GM20431 (cell line): ENCODE measurements around the gene CIITA.
"Not testable (repeated sequence)": the region's sequence is repeated elsewhere in the genome, so short reads cannot be mapped to it uniquely, and the experiment has no call there.

Source experiments
- in situ Hi-C: fragments of 300-500 bp; cut with MseI, MboI; formaldehyde crosslinking; loops from one replicate; pipeline ENCODE4 v1.15.0; 2020; ENCODE audit warnings: low sequenced_read_pairs; ENCODE audit not compliant: unreplicated experiment

CIITA gene, protein sequence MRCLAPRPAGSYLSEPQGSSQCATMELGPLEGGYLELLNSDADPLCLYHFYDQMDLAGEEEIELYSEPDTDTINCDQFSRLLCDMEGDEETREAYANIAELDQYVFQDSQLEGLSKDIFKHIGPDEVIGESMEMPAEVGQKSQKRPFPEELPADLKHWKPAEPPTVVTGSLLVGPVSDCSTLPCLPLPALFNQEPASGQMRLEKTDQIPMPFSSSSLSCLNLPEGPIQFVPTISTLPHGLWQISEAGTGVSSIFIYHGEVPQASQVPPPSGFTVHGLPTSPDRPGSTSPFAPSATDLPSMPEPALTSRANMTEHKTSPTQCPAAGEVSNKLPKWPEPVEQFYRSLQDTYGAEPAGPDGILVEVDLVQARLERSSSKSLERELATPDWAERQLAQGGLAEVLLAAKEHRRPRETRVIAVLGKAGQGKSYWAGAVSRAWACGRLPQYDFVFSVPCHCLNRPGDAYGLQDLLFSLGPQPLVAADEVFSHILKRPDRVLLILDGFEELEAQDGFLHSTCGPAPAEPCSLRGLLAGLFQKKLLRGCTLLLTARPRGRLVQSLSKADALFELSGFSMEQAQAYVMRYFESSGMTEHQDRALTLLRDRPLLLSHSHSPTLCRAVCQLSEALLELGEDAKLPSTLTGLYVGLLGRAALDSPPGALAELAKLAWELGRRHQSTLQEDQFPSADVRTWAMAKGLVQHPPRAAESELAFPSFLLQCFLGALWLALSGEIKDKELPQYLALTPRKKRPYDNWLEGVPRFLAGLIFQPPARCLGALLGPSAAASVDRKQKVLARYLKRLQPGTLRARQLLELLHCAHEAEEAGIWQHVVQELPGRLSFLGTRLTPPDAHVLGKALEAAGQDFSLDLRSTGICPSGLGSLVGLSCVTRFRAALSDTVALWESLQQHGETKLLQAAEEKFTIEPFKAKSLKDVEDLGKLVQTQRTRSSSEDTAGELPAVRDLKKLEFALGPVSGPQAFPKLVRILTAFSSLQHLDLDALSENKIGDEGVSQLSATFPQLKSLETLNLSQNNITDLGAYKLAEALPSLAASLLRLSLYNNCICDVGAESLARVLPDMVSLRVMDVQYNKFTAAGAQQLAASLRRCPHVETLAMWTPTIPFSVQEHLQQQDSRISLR

DNA sequence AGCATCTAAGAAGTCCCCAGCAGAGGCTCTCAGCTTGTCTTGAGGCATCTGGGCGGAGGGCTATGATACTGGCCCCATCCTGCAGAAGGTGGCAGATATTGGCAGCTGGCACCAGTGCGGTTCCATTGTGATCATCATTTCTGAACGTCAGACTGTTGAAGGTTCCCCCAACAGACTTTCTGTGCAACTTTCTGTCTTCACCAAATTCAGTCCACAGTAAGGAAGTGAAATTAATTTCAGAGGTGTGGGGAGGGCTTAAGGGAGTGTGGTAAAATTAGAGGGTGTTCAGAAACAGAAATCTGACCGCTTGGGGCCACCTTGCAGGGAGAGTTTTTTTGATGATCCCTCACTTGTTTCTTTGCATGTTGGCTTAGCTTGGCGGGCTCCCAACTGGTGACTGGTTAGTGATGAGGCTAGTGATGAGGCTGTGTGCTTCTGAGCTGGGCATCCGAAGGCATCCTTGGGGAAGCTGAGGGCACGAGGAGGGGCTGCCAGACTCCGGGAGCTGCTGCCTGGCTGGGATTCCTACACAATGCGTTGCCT, at the start of gene CIITA:
CIITA (plus strand) TSS at position 404 of the 543 bp plus-strand sequence; CDS start at position 533, 129 bp downstream.
- in situ Hi-C loops = no loop called here

DNA sequence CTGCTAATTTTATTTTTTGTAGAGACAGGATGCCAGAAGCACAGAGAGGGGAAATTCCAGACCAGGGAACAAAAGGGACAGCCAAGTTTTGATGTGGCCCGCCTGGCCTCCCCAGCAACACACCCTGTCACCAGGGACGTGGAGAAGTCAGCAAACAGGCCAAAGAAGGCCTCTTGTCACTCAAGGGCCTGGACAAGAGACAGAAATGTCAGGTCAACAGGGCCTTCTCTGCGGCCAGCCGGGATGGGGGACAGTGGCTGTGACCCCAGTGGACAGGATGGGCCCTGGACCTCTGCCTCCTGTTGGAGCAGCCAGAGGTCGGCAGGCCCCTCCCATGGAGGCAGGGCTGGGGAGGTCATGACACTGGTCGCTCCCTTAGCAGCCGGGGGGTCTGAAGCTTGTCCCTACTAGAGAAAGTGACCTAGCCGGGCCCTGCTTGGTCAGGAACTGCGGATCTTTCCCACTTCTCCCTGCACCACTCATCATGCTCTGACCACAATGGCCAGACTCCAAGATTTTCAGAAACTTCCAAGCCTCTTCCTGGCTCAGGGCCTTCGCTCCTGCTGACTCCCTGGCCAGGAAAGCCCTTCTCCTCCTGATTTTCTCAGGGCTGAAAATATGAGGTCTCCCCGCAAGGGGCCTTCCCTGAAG, 49.2 kb upstream of the CIITA start:
- in situ Hi-C loops = no loop called here

DNA sequence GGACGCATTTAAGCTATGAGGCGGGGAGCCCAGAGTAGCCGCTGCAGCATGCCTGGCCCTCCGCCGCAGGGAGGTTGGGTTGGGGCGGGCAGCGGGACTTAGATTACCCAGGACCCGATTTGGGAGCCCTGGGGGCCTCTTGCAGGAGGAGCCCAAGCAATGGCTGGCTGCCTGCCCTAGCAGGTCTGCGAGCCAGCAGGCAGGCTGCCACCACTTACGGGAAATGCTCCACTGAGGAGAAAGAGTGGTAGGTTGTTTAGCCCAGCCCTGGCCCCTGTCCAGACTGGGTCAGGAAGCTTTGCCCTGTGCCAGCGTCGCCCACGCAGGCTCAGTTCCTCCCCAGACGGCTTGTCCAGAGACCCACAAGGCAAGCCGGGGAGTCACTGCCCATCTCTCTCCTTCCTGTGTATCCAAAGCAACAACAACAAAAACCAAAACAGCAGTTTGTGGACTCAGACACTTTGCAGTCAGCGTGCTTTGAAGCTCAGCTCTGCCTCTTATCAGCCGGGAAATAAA, 48.1 kb upstream of the CIITA start:
- in situ Hi-C loops = no loop called here

DNA sequence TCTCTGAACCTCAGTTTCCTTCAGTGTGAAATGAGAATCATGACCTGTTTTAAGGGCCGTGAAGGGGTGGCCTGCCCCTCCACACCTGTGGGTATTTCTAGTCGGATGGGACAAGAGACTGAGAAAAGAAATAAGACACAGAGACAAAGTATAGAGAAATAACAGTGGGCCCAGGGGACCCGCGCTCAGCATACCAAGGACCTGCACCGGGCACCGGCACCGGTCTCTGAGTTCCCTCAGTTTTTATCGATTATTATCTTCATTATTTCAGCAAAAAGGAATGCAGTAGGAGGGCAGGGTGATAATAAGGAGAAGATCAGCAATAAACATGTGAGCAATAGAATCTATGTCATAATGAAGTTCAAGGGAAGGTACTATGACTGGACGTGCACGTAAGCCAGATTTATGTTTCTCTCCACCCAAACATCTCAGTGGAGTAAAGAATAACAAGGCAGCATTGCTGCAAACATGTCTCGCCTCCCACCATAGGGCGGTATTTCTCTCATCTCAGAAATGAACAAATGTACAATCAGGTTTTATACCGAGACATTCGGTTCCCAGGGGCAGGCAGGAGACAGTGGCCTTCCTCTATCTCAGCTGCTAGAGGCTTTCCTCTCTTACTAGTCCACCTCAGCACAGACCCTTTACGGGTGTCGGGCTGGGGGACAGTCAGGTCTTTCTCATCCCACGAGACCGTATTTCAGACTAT, 47.5 kb upstream of the CIITA start:
- in situ Hi-C loops = not testable (repeated sequence)

DNA sequence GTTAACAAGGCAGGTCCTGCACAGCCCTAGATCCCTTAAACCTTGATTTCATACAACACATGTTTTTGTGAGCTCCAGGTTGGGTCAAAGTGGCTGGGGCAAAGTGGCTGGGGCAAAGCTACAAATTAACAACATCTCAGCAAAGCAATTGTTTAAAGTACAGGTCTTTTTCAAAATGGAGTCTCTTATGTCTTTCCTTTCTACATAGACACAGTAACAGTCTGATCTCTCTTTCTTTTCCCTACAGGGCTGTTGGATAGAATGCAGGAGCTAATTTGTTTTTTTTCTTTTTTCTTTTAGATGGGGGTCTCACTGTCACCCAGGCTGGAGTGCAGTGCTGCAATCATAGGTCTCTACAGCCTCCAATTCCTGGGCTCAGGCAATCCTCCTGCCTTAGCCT, 46.8 kb upstream of the CIITA start:
- in situ Hi-C loops = not testable (repeated sequence)

DNA sequence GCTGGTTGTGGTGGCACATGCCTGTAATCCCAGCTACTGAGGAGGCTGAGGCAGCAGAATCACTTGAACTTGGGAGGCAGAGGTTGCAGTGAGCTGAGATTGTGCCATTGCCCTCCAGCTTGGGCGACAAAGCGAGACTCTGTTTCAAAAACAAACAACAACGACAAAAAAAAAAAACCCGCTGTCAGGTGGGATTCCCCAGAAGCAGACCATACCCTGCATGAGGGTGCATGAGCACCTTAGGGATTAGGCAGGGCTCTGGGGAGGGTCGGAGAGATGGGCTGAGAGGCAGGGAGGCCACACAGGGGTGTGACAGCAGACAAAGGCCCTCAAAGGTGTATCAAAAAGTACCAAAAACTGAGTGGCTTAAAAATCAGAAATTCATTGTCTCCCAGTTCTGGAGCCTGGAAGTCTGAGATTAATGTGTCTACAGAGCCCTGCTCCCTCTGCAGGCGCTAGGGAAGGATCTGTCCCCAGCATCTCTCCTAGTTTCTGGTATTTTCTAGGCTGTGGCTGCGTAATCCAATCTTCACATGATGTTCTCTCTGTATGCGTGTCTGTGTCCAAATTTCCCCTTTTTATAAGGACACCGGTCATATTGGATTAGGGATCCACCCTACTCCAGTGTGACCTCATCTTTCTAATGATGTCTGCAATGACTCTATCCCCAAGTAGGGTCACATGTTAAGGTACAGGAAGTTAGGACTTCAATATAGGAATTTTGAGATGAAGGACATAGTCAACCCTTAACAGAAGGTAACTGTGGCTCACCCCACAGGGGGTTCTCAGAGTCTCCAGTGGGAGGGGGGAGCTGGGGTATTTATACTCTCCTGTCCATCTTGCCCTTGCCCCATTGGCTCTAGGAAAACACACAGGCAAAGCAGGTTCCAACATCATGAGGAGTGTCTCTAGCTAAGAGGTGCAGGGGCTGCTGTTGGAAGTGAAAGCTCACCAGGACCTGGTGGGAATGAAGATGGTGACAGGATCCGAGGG, 44.8 kb upstream of the CIITA start:
- in situ Hi-C loops = no loop called here

DNA sequence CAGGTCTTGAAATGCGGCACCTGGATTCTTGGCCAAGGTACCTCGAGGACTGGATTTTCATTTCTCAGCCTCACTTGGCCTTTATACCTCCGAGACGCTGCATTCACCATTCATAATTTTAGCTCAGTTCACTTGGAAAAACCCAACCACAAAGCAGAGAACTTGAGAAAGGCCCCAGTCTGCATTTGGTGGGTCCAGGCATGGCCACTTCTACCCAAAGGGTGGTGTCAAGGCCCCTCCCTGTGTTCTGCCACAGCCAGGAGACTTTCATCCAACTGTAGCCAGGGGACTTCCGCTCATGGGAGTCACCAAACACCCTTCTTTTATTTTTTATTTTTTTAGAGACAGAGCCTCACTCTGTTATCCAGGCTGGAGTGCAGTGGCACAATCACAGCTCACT, 43.7 kb upstream of the CIITA start:
- in situ Hi-C loops = no loop called here

DNA sequence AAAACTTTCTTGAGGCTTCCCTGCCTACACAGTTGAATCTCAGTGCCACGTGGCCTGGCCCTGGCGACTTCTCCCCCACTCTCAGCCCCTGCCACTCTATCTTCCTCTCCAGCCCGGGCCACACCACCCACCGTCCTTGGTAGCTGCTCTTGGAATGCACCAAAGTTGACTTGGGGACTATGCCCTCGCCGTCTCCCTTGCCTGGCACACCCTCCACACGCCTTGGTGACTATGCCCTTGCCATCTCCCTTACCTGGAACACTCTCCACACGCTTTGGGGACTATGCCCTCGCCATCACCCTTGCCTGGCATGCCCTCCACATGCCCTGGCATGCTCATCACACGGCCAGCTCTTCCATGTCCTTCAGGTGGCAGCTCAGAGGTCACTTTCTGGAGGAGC, 42.9 kb upstream of the CIITA start:
- in situ Hi-C loops = no loop called here

DNA sequence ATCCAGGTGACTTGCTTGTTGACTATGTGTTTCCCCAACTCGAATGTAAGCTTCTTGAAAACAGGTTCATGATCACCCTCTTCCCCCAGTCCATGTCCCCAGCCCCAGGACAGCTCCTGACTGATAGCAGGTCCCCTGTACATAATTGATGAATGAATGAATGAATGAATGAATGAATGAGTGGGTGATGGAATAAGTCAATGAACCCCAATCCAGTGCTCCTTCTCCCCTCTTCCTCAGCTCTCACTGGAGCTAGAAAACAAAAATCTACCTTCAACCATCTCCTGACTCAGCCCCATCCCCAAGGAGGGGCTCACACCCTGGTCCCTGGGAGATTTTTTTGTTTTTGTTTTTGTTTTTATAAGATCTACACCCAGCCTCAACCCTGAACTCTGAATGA, 42.2 kb upstream of the CIITA start:
- in situ Hi-C loops = no loop called here

DNA sequence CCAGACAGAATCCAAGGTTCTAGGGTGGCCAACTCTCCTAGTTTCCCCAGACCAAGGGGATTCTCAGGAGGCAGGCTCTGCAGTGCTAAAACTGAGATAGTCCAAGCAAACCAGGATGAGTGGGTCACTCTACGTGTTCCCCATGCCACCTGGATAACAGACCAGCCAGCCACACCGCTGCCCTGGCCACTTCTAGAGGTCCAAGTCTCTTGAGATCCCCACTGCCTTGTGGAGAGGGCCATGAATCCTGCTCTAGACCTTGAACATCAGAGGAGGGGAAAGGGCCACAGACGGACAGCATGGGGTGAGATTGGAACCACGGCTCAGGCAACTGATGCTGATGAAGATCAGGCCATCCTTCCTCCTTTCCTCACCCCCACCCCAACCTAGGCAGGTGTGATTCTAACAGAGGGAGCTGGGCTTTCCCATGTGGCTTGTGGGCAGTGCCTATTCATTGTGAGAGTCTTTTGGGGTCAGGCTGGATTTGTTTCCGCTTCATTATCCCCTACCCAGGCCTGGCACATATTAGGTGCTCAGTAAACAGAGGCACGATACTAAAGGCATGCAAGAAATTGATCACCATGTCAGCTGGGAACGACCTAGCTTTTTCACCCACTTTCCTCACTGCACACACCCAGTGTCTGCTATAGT, 41.6 kb upstream of the CIITA start:
- in situ Hi-C loops = no loop called here

DNA sequence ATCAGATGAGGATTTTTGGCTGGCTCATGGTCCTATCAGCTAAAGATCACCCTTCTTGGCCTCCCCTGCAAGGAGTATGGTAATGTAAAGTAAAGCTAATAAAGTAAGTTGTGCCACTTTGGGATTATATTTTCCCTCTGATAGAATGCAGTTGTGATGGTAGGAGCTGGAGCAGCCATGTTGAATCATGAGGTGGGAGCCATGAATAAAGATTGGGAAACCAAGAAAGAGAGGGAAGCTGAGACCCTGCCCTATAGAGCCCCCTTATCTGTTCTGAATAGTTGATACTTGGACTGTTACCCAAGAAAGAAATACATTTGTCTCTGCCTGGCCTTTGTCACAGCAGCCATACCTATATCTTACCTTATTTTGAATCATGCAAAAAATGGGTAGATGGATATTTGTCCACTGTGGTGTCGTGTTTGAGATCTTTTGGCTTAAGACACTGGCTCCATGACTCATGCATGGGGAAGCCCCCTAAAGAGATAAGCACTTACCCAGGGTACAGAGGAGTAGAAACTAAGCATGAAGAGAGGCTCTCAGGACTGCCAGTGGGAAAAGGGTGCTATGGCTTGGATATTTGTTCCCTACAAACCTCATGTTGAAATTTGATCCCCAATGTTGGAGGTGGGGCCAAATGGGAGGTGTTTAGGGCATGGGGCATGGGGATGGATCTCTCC, 40.7 kb upstream of the CIITA start:
- in situ Hi-C loops = no loop called here

DNA sequence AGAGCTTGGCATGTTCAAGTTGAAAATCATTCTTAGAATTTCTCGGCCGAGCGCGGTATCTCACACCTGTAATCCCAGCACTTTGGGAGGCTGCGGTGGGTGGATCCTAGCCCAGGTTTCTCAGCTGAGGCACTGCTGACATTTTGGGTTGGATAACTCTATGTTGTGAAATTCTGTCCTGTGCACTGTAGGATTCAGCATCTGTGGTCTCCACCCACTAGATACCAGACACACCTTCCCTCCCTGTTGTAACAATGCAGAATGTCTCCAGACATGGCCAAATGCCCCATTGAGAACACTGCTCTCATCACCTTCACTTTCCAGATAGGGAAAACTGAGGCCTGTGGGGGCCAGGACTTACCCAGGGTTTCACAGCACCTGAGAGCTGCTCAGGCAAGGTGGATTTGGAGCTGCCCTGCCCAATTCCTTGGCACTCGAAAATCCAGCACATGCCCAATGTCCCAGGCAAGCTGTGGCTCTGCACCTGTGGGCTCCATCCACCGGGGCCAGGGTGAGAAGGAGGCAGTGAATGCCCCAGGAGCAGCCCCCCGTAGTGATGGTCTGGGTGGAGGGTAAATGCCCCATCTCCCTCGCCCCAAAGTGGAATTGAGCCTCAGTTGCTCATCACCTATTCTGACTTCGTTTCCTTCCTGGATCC, 38.3 kb upstream of the CIITA start:
- in situ Hi-C loops = no loop called here

DNA sequence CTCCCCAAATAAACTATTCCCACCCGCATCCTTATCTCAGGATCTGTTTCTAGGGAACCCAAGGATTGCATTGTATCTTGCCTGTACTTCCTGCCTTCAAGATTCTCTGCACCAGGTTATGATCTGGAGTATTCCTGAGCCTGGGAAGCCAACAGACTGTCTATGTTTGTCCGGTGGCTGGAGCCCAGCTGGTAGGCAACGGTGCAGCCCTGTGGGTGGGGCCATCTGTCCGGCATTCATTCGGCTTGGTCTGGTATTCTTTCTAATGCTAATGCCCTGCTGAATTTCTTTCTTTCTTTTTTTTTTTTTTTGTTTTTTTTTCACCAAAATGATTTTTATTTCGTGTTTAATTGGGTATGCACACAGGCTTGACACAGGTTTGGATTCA, 37.7 kb upstream of the CIITA start:
- in situ Hi-C loops = no loop called here

DNA sequence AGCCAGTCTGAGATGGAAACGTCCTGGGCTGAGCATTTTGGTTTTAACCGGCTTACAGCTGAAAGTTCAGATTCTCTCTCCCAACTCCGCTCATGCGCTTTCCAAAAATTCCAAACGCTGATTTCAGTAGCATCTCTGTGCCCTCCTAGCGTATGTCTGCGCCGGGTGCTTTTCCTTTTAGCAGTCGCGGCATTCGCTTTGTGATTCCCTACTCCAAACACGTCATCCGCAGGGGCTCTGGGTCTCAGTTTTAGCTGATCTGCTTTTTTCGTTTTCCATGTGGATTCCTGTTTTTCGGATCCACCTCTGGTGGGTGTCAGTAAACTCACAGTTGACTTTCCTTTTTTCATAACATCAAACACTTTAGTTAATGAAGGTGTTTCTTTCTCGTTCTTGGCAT, 36.3 kb upstream of the CIITA start:
- in situ Hi-C loops = no loop called here

DNA sequence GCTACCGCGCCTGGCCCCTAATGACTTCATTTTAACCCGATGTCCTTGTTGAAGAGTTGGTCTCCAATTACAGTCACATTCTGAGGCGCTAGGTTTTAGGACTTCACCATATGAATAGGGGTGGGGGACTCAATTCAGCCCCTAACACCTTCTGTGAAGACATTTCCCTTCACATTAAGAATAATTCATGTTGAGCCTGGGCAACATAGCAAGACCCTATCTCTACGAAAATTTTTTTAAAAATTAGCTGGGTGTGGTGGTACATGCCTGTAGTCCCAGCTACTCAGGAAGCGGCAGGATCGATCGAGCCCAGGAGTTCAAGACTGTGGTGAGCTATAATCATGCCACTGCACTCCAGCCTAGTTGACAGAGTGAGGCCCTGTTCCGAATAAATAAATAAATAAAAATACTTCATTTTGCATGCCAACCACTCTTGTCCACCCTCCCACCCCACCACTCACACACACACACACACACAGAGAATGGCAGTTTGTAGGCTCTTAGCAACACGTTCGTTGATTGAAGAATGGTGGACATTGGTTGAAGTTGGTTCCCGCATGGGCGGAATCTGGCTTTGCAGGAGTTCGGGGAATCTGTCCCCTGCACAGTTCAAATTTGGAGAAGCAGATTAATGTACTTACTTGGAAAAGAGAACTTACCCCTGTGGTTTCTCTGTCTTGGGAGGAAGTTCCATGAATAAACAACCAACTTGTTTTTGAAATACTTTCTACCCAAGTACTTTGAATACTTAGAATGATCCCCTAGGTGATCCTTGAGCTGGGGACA, 30.6 kb upstream of the CIITA start:
- in situ Hi-C loops = no loop called here

DNA sequence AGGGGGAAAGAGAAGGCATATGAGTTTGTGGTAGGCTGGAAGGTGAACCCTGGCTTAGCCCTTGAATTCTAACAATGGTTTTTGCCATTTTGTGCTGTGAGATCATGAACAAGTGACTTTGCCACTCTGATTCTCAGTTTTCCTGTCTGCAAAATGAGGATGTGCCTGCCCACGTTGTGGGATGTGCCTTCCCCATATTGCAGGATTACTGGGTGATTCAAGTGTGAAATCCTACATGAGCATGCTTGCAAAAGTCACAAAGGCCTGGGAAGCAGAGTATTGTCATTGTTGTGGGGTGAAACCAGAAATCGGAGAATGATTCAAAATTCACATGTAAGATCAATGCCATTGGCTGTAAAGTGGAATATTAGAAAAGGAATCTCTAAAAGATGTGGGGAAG, 29.8 kb upstream of the CIITA start:
- in situ Hi-C loops = no loop called here
